Measurements from ENCODE around the gene ADGRL1.
A peak's percentile ranks its signal among the peaks of the same experiment; 100 is the strongest.
"Not testable (repeated sequence)": the region's sequence is repeated elsewhere in the genome, so short reads cannot be mapped to it uniquely, and the experiment has no call there.

ADGRL1 gene

GRCh38 chr19:14205452-14206287 lies at the start of gene ADGRL1:
Gene ADGRL1, minus strand, starts transcription at chr19:14206169. Its CDS starts 22,567 bp downstream, at chr19:14183602.
- peak; percentile 59 for DNase-seq

- not testable (repeated sequence) for DNase-seq
These were observed 49.3 kb upstream of the ADGRL1 start for GRCh38 chr19:14255316-14255715.

- peak; percentile 67 for DNase-seq
These were observed 48.0 kb upstream of the ADGRL1 start for GRCh38 chr19:14253822-14254599.

GRCh38 chr19:14252136-14252535 lies 46.2 kb upstream of the ADGRL1 start:
- not testable (repeated sequence) for DNase-seq

- DNase-seq: no peak
These were observed 44.9 kb upstream of the ADGRL1 start for GRCh38 chr19:14250870-14251269.

- DNase-seq: not testable (repeated sequence)
These were observed 44.3 kb upstream of the ADGRL1 start for GRCh38 chr19:14250315-14250714.

- not testable (repeated sequence) for DNase-seq
These were observed 43.9 kb upstream of the ADGRL1 start for GRCh38 chr19:14249891-14250290.

- DNase-seq: peak; percentile 71
These were observed 43.2 kb upstream of the ADGRL1 start for GRCh38 chr19:14249012-14249754.

- peak; percentile 88 for DNase-seq
These were observed 42.6 kb upstream of the ADGRL1 start for GRCh38 chr19:14248578-14249011.

- peak; percentile 72 for DNase-seq
These were observed 41.8 kb upstream of the ADGRL1 start for GRCh38 chr19:14247548-14248471.

GRCh38 chr19:14247205-14247547 lies 41.2 kb upstream of the ADGRL1 start:
- DNase-seq: not testable (repeated sequence)

- not testable (repeated sequence) for DNase-seq
These were observed 38.4 kb upstream of the ADGRL1 start for GRCh38 chr19:14244393-14244792.

- not testable (repeated sequence) for DNase-seq
These were observed 37.7 kb upstream of the ADGRL1 start for GRCh38 chr19:14243718-14244117.

- DNase-seq: no peak
These were observed 31.3 kb upstream of the ADGRL1 start for GRCh38 chr19:14237014-14237941.

GRCh38 chr19:14232945-14233344 lies 27.0 kb upstream of the ADGRL1 start:
- not testable (repeated sequence) for DNase-seq

GRCh38 chr19:14228446-14229071 lies 22.6 kb upstream of the ADGRL1 start:
- DNase-seq: not testable (repeated sequence)

- DNase-seq: not testable (repeated sequence)
These were observed 20.5 kb upstream of the ADGRL1 start for GRCh38 chr19:14226498-14226897.

GRCh38 chr19:14222886-14223285 lies 16.9 kb upstream of the ADGRL1 start:
- no peak for DNase-seq

- peak; percentile 56 for DNase-seq
These were observed 15.4 kb upstream of the ADGRL1 start for GRCh38 chr19:14221345-14221744.

GRCh38 chr19:14218620-14219330 lies 12.8 kb upstream of the ADGRL1 start:
- DNase-seq: no peak
